ENCODE results near the gene ENDOG.
"Not testable (repeated sequence)": the region's sequence is repeated elsewhere in the genome, so short reads cannot be mapped to it uniquely, and the experiment has no call there.

Gene ENDOG

DNA sequence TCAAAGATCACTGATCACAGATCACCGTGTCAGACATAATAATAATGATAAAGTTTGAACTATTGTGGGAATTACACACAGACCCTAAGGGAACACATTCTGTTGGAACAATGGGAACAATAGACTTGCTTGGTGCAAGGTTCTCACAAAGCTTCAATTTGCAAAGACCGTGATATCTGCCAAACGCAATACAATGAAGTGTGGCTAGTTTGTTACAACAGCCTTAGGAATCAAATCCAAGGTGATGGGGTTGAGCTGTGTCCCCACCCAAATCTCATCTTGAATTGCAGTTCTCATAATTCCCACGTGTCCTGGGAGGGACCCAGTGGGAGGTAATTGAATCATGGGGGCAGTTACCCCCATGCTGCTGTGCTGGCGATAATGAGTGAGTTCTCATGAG lies 42.6 kb downstream of the ENDOG start:
- DNase-seq (ENCODE audit: low read depth in 4 of 4, low spot score in 1 of 4), result no peak

DNA sequence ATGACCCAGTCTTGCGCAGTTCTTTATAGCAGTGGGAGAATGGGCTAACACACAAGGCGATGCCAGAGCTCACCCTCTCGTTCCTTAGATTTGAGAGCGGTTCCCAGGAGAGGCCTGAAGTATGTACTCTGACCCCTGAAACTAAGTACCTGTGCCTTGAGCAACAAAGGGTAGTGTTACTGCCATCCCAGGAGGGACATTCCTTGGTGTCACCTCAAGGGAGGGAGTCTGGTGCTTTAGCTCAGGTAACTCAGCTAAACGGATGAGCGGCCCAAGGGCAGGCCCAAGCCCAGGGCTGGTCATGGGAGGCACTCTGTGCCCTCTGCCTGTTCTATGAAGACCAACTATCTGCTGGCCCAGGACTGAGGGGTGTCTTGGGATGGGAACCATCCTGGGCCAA lies 43.2 kb downstream of the ENDOG start:
- DNase-seq (ENCODE audit: low read depth in 4 of 4, low spot score in 1 of 4), result no peak

DNA sequence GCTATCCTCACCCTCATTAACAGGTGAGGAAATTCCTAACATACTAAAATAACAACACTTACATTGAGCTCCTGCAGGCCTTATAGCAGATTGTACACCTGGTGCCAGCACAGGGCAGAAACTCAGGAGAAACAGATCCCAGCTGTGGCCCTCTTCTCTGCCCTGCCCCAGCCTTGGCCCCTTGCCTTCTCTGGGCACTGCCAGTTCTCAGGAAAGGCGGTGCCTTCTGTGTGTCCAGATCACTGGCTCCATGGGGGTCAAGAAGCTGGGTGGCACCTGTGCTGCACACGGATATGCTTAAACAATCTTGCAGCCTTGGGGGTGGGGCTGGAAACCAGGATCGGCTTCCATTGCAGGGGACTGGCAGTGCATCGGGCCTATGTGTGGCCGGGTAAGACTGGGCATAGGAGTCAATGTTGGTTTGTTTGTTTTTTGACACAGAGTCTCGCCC lies 44.1 kb downstream of the ENDOG start:
- DNase-seq (ENCODE audit: low read depth in 4 of 4, low spot score in 1 of 4), result no peak

DNA sequence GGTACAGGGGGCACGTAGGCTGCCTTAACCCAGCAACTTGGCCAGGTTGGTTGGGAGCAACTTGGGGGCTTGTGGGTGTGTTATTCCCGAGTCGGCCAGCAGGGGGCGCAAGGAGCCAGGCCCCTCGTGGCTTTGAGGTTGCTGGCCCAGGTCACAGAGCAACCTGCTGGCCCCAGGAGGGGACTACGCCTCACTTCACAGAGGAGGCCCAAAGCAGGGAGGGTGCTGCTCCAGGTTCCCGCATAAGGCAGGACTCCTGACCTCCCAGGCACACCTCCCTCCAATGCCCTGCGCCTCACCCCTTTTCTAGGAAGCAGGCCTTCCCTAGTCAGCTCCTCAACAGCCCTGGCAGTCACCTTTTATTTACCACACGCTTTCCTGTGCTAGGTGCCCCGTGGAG lies 45.3 kb downstream of the ENDOG start:
- DNase-seq (ENCODE audit: low read depth in 4 of 4, low spot score in 1 of 4), result peak; percentile 69 to 82 (median 80)

DNA sequence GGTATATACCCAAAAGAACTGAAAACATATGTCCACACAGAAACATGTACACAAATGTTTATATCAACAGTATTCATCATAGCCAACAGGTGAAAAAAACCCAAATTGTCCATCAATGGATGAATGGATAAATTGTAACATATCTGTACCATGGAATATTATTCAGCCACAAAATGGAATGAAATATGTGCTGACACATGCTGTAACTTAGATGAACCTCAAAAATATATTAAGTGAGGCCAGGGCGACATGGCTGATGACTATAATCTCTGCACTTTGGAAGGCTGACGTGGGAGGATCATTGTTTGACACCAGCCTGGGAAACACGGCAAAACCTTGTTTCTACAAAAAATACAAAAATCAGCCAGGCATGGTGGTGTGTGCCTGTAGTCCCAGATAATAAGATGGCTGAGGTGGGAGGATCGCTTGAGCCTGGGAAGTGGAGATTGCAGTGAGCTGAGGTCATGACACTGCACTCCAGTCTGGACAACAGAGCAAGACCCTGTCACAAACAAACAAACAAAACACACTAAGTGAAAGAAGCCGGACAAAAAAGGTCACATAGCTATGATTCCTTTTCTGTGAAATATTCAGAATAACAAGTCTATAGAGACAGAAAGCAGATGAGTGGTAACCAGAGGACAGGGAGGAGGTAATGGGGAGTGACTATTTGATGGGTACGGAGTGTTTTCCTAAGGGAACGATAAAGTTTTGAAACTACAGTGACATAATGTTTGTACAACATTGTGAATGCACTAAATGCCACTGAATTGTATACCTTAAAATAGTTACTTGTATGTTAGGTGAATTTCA lies 52.0 kb downstream of the ENDOG start:
- no peak for DNase-seq (ENCODE audit: low read depth in 4 of 4, low spot score in 1 of 4)

DNA sequence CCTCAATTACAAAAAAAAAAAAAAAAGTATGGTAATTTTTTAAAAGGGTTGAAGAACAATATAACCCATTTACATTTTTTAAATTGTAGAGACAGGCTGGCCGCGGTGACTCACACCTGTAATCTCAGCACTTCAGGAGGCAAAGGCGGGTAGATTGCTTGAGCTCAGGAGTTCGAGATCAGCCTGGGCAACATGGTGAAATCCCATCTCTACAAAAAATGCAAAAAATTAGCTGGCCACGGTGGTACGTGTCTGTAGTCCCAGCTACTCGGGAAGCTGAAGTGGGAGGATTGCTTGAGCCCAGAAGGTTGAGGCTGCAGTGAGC lies 52.6 kb downstream of the ENDOG start:
- not testable (repeated sequence) for DNase-seq (ENCODE audit: low read depth in 4 of 4, low spot score in 1 of 4)

Data from stimulated activated CD4-positive, alpha-beta T cell treated with anti-CD3 and anti-CD28 coated beads, Interleukin-1b, Interleukin-23, amount 100 ng/mL, for 24 hours (primary cell).